Large intestine (tissue), 3 donors: ENCODE measurements around the gene DLGAP1. TPM values are rescaled to one million over a fixed set of nuclear protein-coding genes. Genes with fewer than 3 reads are reported as not detected.

Experiments
- DNase-seq, 2 donors: peaks; one replicate each; pipeline versions ENCODE4 v3.0.0 to v3.0.0-alpha.2; 2013
- H3K27ac ChIP-seq: one replicate; pipeline ENCODE4 v1.5.1; 2013; ENCODE audit warnings: low read length
- H3K27me3 ChIP-seq: 2 replicates; pipeline ENCODE4 v1.6.1; 2013; ENCODE audit warnings: low read length; ENCODE audit not compliant: control insufficient read depth, insufficient read depth
- H3K36me3 ChIP-seq: 2 replicates; pipeline ENCODE4 v1.6.1; 2013; ENCODE audit warnings: low read length; ENCODE audit not compliant: control insufficient read depth, insufficient read depth
- H3K4me1 ChIP-seq: one replicate; pipeline ENCODE4 v1.6.1; 2013; ENCODE audit warnings: low read length; ENCODE audit not compliant: control insufficient read depth, insufficient read depth
- H3K4me3 ChIP-seq: one replicate; pipeline ENCODE4 v1.5.1; 2013; ENCODE audit warnings: low read length
- H3K9me3 ChIP-seq: one replicate; pipeline ENCODE4 v1.6.1; 2013; ENCODE audit warnings: mild to moderate bottlenecking, low read depth, low read length, moderate library complexity; ENCODE audit not compliant: control insufficient read depth
- WGBS: methylation state at CpG from one replicate; pipeline ENCODE4 v1.1.5; 2013; ENCODE audit warnings: low lambda C conversion rate; ENCODE audit not compliant: insufficient coverage; 5-methylcytosine and 5-hydroxymethylcytosine counted together
- polyA plus RNA-seq: library from polyadenylated mRNA; unstranded; fragments of 120-200 nt; gene quantifications from one replicate; pipeline ENCODE4 v1.2.1, GENCODE V29; 2013

The DLGAP1 gene
- polyA plus RNA-seq, 1 donor = 0.69 TPM

DNA sequence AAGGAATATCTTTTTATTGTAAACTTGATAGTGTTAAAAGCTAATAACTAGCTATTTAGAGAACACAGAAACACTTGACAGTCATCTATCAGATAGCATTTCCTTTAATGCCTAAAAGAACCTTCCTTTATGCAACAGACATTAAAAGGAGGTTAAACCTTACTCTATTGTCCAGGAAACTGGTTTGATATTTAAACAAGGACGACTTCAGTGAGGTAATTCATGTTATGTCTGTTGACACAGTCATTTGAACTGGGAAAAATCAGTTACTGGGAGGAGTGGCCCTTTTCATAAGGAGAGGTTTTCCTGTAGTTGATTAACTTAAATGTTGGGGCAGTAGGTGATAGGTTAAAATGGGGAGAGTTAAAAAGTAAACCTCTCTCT is 998.4 kb downstream of the DLGAP1 start:
- Histone ChIP-seq H3K27ac (peak overlapping the region; percentile 96), H3K4me3 (no peak overlapping the region), H3K36me3 (peaks cover 26% of the 10 kb centered on the region), H3K9me3 (peaks cover 5% of the 10 kb centered on the region), H3K27me3 (no peaks in the 10 kb centered on the region), H3K4me1 (peaks cover 42% of the 10 kb centered on the region)
- peak; percentile 78 to 94 for DNase-seq
- no CpG with 5 or more reads among the region's 1 CpG for WGBS

DNA sequence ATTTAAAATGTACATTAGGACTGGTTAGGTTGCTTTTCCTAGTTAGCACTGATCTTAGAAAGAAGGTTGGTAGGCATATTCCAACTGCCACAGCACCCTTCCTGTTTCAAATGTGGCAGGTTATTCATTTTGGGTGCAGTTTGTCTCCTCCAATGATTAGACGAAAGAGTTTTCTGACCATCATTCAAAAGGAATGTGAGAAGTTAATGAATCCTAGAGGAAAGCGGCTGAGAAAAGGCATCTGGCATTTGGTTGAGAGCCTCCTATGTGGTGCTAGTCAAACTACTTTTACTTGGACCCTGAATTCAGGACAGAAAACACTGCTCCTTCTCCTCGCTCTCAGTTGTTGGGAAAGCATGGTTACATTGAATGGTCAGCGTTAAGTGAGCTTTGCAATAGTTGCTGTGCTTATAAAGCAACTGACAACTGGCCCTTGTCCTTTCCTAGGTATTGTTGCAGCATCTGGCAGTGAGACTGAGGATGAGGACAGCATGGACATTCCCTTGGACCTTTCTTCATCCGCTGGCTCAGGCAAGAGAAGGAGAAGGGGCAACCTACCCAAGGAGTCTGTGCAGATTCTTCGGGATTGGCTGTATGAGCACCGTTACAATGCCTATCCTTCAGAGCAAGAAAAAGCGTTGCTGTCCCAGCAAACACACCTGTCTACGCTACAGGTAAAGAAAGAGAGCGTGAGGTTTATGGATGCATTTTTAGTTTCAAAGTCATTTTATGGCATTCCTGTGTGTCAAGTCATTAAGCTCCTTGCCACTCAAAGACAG is 999.0 kb downstream of the DLGAP1 start:
- no peaks in the 10 kb centered on the region for H3K27me3 ChIP-seq
- H3K27ac ChIP-seq = peak overlapping the region; percentile 96
- peaks cover 26% of the 10 kb centered on the region for H3K36me3 ChIP-seq
- WGBS = 20% methylated on average over 1 of the region's 10 CpGs
- H3K9me3 ChIP-seq = peaks cover 3% of the 10 kb centered on the region
- H3K4me3 ChIP-seq = no peak overlapping the region
- peaks cover 42% of the 10 kb centered on the region for H3K4me1 ChIP-seq
- peak in 1 of 2 donors; percentile 57 for DNase-seq

DNA sequence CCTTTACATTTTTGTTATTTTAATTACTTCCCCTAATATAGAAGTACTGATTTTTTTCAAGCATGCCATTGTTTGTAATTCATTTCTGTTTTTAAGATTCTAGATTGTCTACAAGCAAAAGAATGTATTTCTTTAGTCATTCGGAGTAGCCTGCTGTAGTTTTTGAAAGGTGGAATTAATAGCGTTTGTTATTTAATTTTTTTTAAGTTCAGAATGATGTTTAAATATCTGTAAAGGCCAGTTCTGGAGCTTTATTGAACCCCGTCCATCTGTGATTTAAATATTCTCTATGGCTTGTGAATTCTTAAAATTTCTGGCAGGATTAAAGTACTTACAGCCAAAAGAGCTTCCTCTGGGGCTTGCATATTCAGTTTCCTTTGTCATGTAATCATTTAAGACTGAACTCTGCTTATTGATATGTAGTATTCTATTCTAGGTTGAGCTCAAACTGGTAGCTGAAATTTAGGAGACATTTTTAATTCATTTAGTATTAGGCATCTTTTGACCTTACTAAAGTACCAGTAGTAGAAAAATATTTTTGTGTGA is 999.9 kb downstream of the DLGAP1 start:
- H3K4me1 ChIP-seq = peaks cover 42% of the 10 kb centered on the region
- no peak for DNase-seq
- WGBS = 0% methylated on average over 2 of the region's 3 CpGs

DNA sequence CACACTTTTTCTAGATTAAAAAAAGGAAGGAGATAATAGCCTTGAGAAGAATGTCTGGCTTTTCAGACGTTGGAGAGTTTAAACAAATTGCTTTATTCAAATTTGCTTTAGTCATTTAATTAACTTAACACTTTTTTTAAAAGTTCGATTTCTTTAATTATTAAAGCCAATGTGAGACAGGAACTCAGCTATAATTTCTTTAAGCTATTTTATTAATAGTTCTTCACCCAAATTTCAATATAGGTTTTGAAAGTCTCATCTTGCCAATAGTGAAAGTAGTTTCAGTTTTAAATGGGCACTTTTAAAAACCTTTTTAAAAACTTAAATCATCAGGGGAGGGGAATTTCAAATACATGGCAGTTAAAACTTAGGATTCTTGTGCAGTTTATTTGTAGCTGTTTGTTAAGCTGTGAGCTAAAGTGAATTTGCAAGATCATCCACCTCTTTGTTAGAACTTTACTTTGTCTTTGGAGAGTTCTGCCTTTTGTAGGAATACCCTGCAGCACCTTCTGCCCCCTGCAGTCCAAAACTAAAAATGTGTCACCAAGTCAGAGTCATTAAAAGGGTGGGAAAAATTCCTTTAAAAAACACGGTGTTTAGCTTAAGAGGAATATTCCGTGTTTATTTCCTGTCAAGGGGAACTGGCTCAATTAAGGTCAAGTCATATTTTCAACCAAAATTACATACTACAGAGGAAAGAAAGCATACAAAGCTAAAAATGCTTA is 1000.6 kb downstream of the DLGAP1 start:
- 0% methylated on average over 2 of the region's 4 CpGs for WGBS
- H3K36me3 ChIP-seq = peaks cover 23% of the 10 kb centered on the region
- H3K4me3 ChIP-seq = peak overlapping the region; percentile 93
- DNase-seq = peak; percentile 53 to 72
- H3K27ac ChIP-seq = peak overlapping the region; percentile 96
- H3K4me1 ChIP-seq = peaks cover 41% of the 10 kb centered on the region
- H3K27me3 ChIP-seq = no peaks in the 10 kb centered on the region
- H3K9me3 ChIP-seq = peaks cover 3% of the 10 kb centered on the region

More for the DNA sequence above, 999.9 kb downstream of the DLGAP1 start:
- Histone ChIP-seq H3K27ac (peak overlapping the region; percentile 96), H3K4me3 (peak overlapping the region; percentile 93), H3K27me3 (no peaks in the 10 kb centered on the region), H3K36me3 (peaks cover 23% of the 10 kb centered on the region), H3K9me3 (peaks cover 3% of the 10 kb centered on the region)

DNA sequence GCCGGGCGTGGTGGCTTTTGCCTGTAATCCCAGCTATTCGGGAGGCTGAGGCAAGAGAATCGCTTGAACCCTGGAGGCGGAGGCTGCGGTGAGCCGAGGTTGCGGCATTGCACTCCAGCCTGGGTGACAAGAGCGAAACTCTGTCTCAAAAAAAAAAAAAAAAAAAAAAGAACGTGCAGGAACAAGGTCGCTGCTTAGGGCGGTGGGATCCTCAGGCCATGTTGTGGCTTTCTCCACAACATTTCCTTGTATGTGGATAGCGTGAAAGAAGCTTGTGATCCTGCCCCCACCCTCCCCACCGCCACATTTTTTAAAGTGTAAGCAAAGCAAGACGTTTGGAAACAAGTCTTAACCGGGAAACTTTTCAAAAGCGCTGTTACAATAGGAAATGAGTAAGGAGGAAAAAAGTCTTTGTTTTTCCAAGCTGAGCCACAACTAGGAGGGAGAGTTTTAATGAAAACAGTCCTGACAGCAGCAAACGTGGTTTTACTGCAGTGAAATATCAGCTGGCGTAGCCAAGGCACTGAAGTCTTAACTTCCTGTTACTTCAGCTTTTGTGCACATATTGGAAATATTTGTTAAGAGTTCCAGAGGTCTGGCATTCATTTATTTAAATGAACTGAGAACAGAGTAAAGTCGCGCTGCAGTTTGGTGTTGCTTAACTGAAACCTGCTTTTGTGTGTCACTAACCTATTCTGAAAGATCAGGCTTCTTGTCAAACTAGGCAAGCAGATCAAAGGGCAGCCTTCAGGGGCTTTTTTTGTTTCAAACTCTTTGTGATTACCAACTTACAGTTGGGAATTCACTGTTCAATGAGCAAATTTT is 1001.4 kb downstream of the DLGAP1 start:
- Histone ChIP-seq H3K36me3 (peaks cover 16% of the 10 kb centered on the region), H3K27ac (peak overlapping the region; percentile 96), H3K27me3 (no peaks in the 10 kb centered on the region), H3K4me3 (peak overlapping the region; percentile 93), H3K9me3 (peaks cover 3% of the 10 kb centered on the region), H3K4me1 (peaks cover 34% of the 10 kb centered on the region)
- WGBS = 0% methylated on average over 2 of the region's 21 CpGs
- peak; percentile 66 to 78 for DNase-seq

DNA sequence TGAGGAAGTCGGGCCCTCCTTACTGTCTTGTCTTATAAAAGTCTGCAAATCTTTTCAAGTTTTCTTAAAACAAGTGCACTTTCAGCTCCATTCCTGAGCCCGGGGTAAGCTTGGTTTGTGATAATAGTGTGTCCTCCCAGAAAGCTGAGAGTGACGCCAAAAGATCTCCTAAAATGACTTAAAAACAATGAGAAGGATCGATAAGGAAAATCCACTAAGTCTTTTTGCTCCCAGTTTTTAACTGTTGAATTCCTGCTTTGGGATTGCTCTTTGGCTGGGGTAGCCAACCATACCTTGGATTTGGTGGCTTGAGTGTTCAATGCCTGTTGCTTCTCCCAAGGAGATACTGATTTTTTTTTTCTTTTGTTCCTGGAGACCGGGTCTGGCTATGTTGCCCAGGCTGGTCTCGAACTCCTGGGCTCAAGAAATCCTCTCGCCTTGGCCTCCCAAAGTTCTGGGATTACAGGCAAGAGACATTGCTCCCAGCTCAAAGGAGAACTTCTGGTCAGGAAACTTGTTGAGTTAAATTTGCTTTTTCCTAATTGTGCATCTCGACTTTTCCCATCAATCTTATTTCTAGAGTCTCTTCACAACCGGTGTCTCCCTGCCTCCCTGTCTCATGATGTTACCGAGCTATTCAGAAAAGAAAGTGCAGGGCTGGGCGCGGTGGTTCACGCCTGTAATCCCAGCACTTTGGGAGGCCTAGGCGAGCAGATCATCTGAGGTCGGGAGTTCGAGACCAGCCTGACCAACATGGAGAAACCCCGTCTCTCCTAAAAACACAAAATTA is 1002.2 kb downstream of the DLGAP1 start:
- peaks cover 3% of the 10 kb centered on the region for H3K9me3 ChIP-seq
- peaks cover 26% of the 10 kb centered on the region for H3K4me1 ChIP-seq
- peaks cover 10% of the 10 kb centered on the region for H3K36me3 ChIP-seq
- DNase-seq = peak in 1 of 2 donors; percentile 46
- peak overlapping the region; percentile 96 for H3K27ac ChIP-seq
- WGBS = no CpG with 5 or more reads among the region's 17 CpGs
- H3K4me3 ChIP-seq = peak overlapping the region; percentile 93
- no peaks in the 10 kb centered on the region for H3K27me3 ChIP-seq

DNA sequence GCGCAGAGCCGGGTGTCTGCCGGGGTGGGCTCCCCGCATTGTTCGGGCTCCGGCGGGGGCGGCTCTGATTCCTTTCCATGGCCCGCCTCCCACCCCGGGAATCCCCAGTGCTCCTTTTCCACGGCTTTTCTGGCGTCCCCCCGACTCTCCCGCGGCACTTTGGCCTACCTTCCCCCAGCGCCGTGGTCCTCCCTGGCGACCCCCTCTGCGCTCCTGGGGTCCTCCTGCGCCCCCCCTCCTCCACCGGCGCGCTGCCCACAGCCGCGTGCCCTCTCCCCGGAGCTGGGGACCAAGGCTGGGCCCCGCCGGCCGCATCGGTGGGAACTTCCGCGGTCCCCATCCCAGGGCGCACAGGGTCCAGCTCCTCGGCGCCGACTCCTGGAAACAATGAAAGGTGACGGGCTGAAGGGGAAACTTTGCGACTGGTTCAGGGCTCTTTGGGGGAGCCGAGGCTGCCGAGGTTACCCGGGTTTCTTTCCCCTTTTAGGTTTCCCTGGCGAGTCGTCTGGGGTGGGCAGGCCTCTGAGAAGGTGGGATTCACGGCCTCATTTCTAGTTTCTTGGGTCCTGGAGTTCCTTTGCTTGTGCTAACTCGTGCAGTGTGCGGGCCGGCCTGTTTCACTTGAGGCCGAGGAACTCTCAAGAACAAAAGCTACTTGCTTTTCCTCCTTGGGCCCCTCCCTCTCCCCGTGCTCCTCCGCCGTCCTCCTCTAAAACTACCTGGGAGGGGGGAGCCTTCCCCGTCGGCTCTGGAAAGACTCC is 1002.9 kb downstream of the DLGAP1 start:
- H3K4me3 ChIP-seq = peak overlapping the region; percentile 93
- DNase-seq = peak in 1 of 2 donors; percentile 79
- peak overlapping the region; percentile 96 for H3K27ac ChIP-seq
- H3K36me3 ChIP-seq = peaks cover 2% of the 10 kb centered on the region
- H3K4me1 ChIP-seq = peaks cover 18% of the 10 kb centered on the region
- WGBS = no CpG with 5 or more reads among the region's 53 CpGs
- peaks cover 3% of the 10 kb centered on the region for H3K9me3 ChIP-seq
- no peaks in the 10 kb centered on the region for H3K27me3 ChIP-seq

DNA sequence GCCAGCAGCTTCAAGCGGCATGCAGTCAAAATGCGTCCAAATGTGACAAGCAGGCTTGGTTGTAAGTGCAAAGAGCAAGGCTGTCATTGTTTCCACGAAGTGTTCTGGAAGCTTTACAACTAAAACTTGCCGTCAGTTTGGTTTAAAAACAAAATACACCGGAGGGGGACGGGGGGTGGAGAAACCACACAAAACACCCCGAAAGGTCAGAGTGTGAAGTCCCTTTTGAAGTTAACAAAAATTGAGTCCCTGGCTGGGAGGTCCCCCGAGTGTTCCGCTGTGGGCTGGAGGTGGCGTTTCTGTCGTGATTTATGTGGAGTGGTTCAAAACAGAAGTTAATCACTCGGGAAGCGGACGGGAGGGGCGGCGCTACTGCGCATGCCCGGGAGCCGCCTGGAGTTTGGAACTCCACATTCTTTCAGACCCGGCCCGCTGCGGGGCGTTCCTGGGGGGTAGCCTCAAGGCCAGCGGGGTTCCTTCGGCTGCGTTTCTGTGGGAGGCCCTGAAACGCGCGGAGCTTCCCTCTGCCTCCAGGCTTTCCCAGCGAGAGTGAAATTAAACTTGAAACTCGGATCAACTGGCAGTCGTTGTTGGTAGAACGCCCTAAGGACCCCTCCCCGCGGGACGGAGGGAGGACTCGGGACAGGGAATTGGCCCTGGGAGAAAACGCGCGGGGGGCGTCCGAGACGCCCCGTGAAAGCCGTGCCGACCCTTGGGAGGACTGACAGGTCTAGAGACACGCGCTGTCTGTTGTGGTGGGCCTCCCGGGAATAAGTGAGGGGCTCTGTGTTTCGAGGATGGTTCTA is 1003.7 kb downstream of the DLGAP1 start:
- WGBS = no CpG with 5 or more reads among the region's 50 CpGs
- Histone ChIP-seq H3K4me1 (peaks cover 25% of the 10 kb centered on the region), H3K27ac (peak overlapping the region; percentile 96), H3K27me3 (no peaks in the 10 kb centered on the region), H3K9me3 (peaks cover 3% of the 10 kb centered on the region), H3K4me3 (peak overlapping the region; percentile 93), H3K36me3 (no peaks in the 10 kb centered on the region)
- peak; percentile 95 for DNase-seq
